VCaP (cell line): ENCODE results near the gene LAMA2.

Experiments used
- H3K27ac ChIP-seq: fragments of 450-650 bp; 2 replicates; pipeline ENCODE4 v1.5.1; 2017
- CTCF ChIP-seq: fragments of 450-650 bp; conservative IDR thresholded peaks from 2 replicates; pipeline ENCODE4 v1.5.1; 2017; ENCODE audit warnings: mild to moderate bottlenecking, moderate library complexity

The LAMA2 gene

GRCh38 chr6:129284225-129284624 is 401.3 kb downstream of the LAMA2 start:
- no peak for TF ChIP-seq CTCF
- no peak overlapping the region for H3K27ac ChIP-seq

- no peak for TF ChIP-seq CTCF
- no peak overlapping the region for H3K27ac ChIP-seq
Observed at GRCh38 chr6:129287231-129288177, 404.6 kb downstream of the LAMA2 start.

- no peak for TF ChIP-seq CTCF
- H3K27ac ChIP-seq: no peak overlapping the region
Observed at GRCh38 chr6:129289442-129289841, 406.5 kb downstream of the LAMA2 start.

- H3K27ac ChIP-seq: no peak overlapping the region
- no peak for TF ChIP-seq CTCF
Observed at GRCh38 chr6:129292836-129293235, 409.9 kb downstream of the LAMA2 start.

GRCh38 chr6:129297592-129297991 is 414.7 kb downstream of the LAMA2 start:
- no peak overlapping the region for H3K27ac ChIP-seq
- TF ChIP-seq CTCF: no peak

- TF ChIP-seq CTCF: no peak
- H3K27ac ChIP-seq: no peak overlapping the region
Observed at GRCh38 chr6:129302671-129303070, 419.7 kb downstream of the LAMA2 start.

- TF ChIP-seq CTCF: no peak
- no peak overlapping the region for H3K27ac ChIP-seq
Observed at GRCh38 chr6:129306826-129307225, 423.9 kb downstream of the LAMA2 start.
